IMR-90 (cell line): ENCODE measurements around the gene OLFML3. TPM values are rescaled to one million over a fixed set of nuclear protein-coding genes. Genes with fewer than 3 reads are reported as not detected.

Source experiments
- ATAC-seq: fragments of 200-7000 bp; cut with Tn5 transposase; 2 replicates; pipeline ENCODE4 v1.9.1; 2020; ENCODE audit warnings: low read depth, mild to moderate bottlenecking, moderate library complexity
- BruUV-seq: library from RNA; stranded (reverse); fragments of 400-500 nt; replicated peaks from 2 replicates; lab custom pipeline; 2021; lab: Mats Ljungman, UMichigan
- CTCF ChIA-PET: fragments of 300-600 bp; formaldehyde crosslinking; extraction: SDS; loops from one replicate; lab custom pipeline; 2021; ENCODE audit warnings: antibody characterized with exemption; lab: Yijun Ruan, JAX
- POLR2A ChIA-PET: fragments of 300-600 bp; sonication (Branson Sonifier 250); formaldehyde crosslinking; loops from one replicate; lab custom pipeline; 2022; ENCODE audit warnings: antibody characterized with exemption; ENCODE audit not compliant: unreplicated experiment; lab: Charles Lee
- DNase-seq: peaks from one replicate; pipeline ENCODE4 v3.0.0; 2013
- H2AFZ ChIP-seq: replicated peaks from 2 replicates; pipeline ENCODE3; 2013; ENCODE audit warnings: low read length, mild to moderate bottlenecking; ENCODE audit not compliant: poor library complexity
- H2AK5ac ChIP-seq: 2 replicates; pipeline ENCODE4 v1.6.1; 2013; ENCODE audit warnings: low read depth, low read length, inconsistent platforms
- H2AK9ac ChIP-seq: replicated peaks from 2 replicates; pipeline ENCODE3; 2013; ENCODE audit warnings: mild to moderate bottlenecking, low read depth, low read length, moderate library complexity; ENCODE audit not compliant: poor library complexity
- H2BK120ac ChIP-seq: 2 replicates; pipeline ENCODE4 v1.6.1; 2013; ENCODE audit warnings: low read depth, low read length, inconsistent platforms
- H2BK15ac ChIP-seq: 3 replicates; pipeline ENCODE4 v1.6.1; 2013; ENCODE audit warnings: low read depth, low read length, inconsistent platforms
- H2BK20ac ChIP-seq: 2 replicates; pipeline ENCODE4 v1.6.1; 2013; ENCODE audit warnings: low read depth, mild to moderate bottlenecking, inconsistent platforms, low read length, moderate library complexity
- H2BK5ac ChIP-seq: 2 replicates; pipeline ENCODE4 v1.6.1; 2013; ENCODE audit warnings: mild to moderate bottlenecking, low read depth, low read length, inconsistent platforms; ENCODE audit not compliant: poor library complexity, severe bottlenecking
- H3K14ac ChIP-seq: replicated peaks from 2 replicates; pipeline ENCODE4 v1.6.1; 2013; ENCODE audit warnings: low read depth, low read length, inconsistent platforms
- H3K18ac ChIP-seq: 2 replicates; pipeline ENCODE4 v1.6.1; 2013; ENCODE audit warnings: low read depth, low read length, control low read depth
- H3K23ac ChIP-seq: 2 replicates; pipeline ENCODE4 v1.6.1; 2013; ENCODE audit warnings: low read depth, low read length, inconsistent platforms
- H3K27ac ChIP-seq: 2 replicates; pipeline ENCODE4 v1.5.1; 2013; ENCODE audit warnings: mild to moderate bottlenecking, control low read depth, low read length; ENCODE audit not compliant: insufficient read depth
- H3K27me3 ChIP-seq: 2 replicates; pipeline ENCODE4 v1.6.1; 2013; ENCODE audit warnings: low read length; ENCODE audit not compliant: control insufficient read depth, insufficient read depth
- H3K36me3 ChIP-seq: 2 replicates; pipeline ENCODE4 v1.6.1; 2013; ENCODE audit warnings: low read length, mixed read lengths; ENCODE audit not compliant: control insufficient read depth, insufficient read depth
- H3K4ac ChIP-seq: 2 replicates; pipeline ENCODE4 v1.6.1; 2013; ENCODE audit warnings: low read depth, low read length, inconsistent platforms
- H3K4me1 ChIP-seq: 2 replicates; pipeline ENCODE4 v1.6.1; 2013; ENCODE audit warnings: low read length, mixed read lengths; ENCODE audit not compliant: control insufficient read depth, insufficient read depth
- H3K4me2 ChIP-seq: 2 replicates; pipeline ENCODE4 v1.6.1; 2013; ENCODE audit warnings: low read depth, mild to moderate bottlenecking, control low read depth, low read length, moderate library complexity
- H3K4me3 ChIP-seq: 2 replicates; pipeline ENCODE4 v1.5.1; 2013; ENCODE audit warnings: low read depth, mild to moderate bottlenecking, control low read depth, low read length, moderate library complexity; ENCODE audit not compliant: insufficient read depth
- H3K56ac ChIP-seq: 2 replicates; pipeline ENCODE4 v1.6.1; 2013; ENCODE audit warnings: low read length, inconsistent platforms; ENCODE audit not compliant: insufficient read depth; ENCODE audit errors: extremely low read depth
- H3K79me1 ChIP-seq, 2 experiments: 2 replicates each; pipeline ENCODE4 v1.6.1; 2013; ENCODE audit warnings: low read length in 2 of 2, inconsistent platforms in 1 of 2, low read depth in 1 of 2
- H3K9ac ChIP-seq: 2 replicates; pipeline ENCODE4 v1.6.1; 2013; ENCODE audit warnings: low read depth, low read length, control low read depth
- H3K9me1 ChIP-seq: 2 replicates; pipeline ENCODE4 v1.6.1; 2013; ENCODE audit warnings: low read length, inconsistent platforms; ENCODE audit not compliant: insufficient read depth
- H3K9me3 ChIP-seq: 2 replicates; pipeline ENCODE4 v1.6.1; 2013; ENCODE audit warnings: low read length; ENCODE audit not compliant: control insufficient read depth, insufficient read depth
- H4K20me1 ChIP-seq: 2 replicates; pipeline ENCODE4 v1.6.1; 2013; ENCODE audit warnings: low read length, inconsistent platforms; ENCODE audit not compliant: insufficient read depth
- H4K5ac ChIP-seq: 2 replicates; pipeline ENCODE4 v1.6.1; 2013; ENCODE audit warnings: mild to moderate bottlenecking, low read depth, low read length, control low read depth
- H4K8ac ChIP-seq, 2 experiments: 2 replicates each; pipeline ENCODE4 v1.6.1; 2013; ENCODE audit warnings: low read depth in 2 of 2, low read length in 2 of 2, control low read depth in 1 of 2, inconsistent platforms in 1 of 2
- H4K91ac ChIP-seq: 2 replicates; pipeline ENCODE4 v1.6.1; 2013; ENCODE audit warnings: low read depth, low read length, inconsistent platforms; ENCODE audit not compliant: insufficient read depth
- BHLHE40 ChIP-seq: fragments of 150-350 bp; IDR thresholded peaks from 2 replicates; pipeline ENCODE4 v1.6.1; 2016; ENCODE audit warnings: mild to moderate bottlenecking, low read depth, low read length
- CEBPB ChIP-seq: IDR thresholded peaks from 2 replicates; pipeline ENCODE4 v1.6.1; 2012; ENCODE audit warnings: low read depth, low read length, improper control_type of control experiment
- CHD1 ChIP-seq: IDR thresholded peaks from 2 replicates; pipeline ENCODE4 v1.6.1; 2012; ENCODE audit warnings: low read depth, low read length, improper control_type of control experiment
- CTCF ChIP-seq: conservative IDR thresholded peaks from 2 replicates; pipeline ENCODE4 v1.5.1; 2012; ENCODE audit warnings: mild to moderate bottlenecking, low read depth, low read length, improper control_type of control experiment
- FOS ChIP-seq: fragments of 150-350 bp; IDR thresholded peaks from 2 replicates; pipeline ENCODE4 v1.6.1; 2016; ENCODE audit warnings: low read depth, low read length
- MAFK ChIP-seq: IDR thresholded peaks from 2 replicates; pipeline ENCODE4 v1.6.1; 2012; ENCODE audit warnings: low read depth, low read length, improper control_type of control experiment
- MAZ ChIP-seq: IDR thresholded peaks from 2 replicates; pipeline ENCODE4 v1.6.1; 2012; ENCODE audit warnings: low read depth, mild to moderate bottlenecking, low read length, improper control_type of control experiment, moderate library complexity, borderline replicate concordance
- MXI1 ChIP-seq: IDR thresholded peaks from 2 replicates; pipeline ENCODE4 v1.6.1; 2012; ENCODE audit warnings: low read depth, mild to moderate bottlenecking, low read length, moderate library complexity, borderline replicate concordance
- NFE2L2 ChIP-seq: fragments of 150-350 bp; IDR thresholded peaks from 2 replicates; pipeline ENCODE4 v1.6.1; 2016; ENCODE audit warnings: low read depth, mild to moderate bottlenecking, low read length
- POLR2A ChIP-seq: IDR thresholded peaks from 2 replicates; pipeline ENCODE4 v1.6.1; 2012; ENCODE audit warnings: mild to moderate bottlenecking, low read depth, low read length
- RAD21 ChIP-seq: IDR thresholded peaks from 2 replicates; pipeline ENCODE4 v1.6.1; 2012; ENCODE audit warnings: low read length, improper control_type of control experiment
- RCOR1 ChIP-seq: IDR thresholded peaks from 2 replicates; pipeline ENCODE4 v1.6.1; 2012; ENCODE audit warnings: mild to moderate bottlenecking, low read length, improper control_type of control experiment; ENCODE audit not compliant: insufficient replicate concordance
- RFX5 ChIP-seq: IDR thresholded peaks from 2 replicates; pipeline ENCODE4 v1.8.0; 2012; ENCODE audit warnings: low read depth, mild to moderate bottlenecking, low read length, moderate library complexity
- SMC3 ChIP-seq: fragments of 150-350 bp; IDR thresholded peaks from 2 replicates; pipeline ENCODE4 v1.6.1; 2016; ENCODE audit warnings: low read depth, mild to moderate bottlenecking, antibody characterized with exemption, low read length, moderate library complexity
- USF2 ChIP-seq: fragments of 150-350 bp; IDR thresholded peaks from 2 replicates; pipeline ENCODE4 v1.6.1; 2017; ENCODE audit warnings: mild to moderate bottlenecking, antibody characterized with exemption, low read length, low read depth
- WGBS, 2 experiments: methylation state at CpG; one replicate each; pipeline versions ENCODE4 v1.1.5 to v1.1.7; 2013; ENCODE audit warnings: missing lambda C conversion rate in 2 of 2; ENCODE audit not compliant: insufficient read length in 1 of 2; ENCODE audit errors: extremely low coverage in 2 of 2; 5-methylcytosine and 5-hydroxymethylcytosine counted together
- dilution Hi-C: fragments of 300-500 bp; cut with HindIII; formaldehyde crosslinking; loops from one replicate; pipeline ENCODE4 v1.14.3; 2018; ENCODE audit warnings: low sequenced_read_pairs; ENCODE audit not compliant: unreplicated experiment
- in situ Hi-C: fragments of 300-500 bp; cut with MboI; formaldehyde crosslinking; loops from 3 replicates; pipeline ENCODE4 v1.14.3; 2019; ENCODE audit warnings: low sequenced_read_pairs, inconsistent platforms, mixed read lengths
- intact Hi-C: fragments of 100-400 bp; cut with micrococcal nuclease; formaldehyde crosslinking; loops from 2 replicates; pipeline ENCODE4 v1.10.0; 2022
- polyA plus RNA-seq, 3 experiments: library from polyadenylated mRNA; depleted of rRNA; stranded (reverse); fragments of >200 nt; gene quantifications; 2 replicates each; pipeline ENCODE4 v1.2.3, GENCODE V29; 2012; ENCODE audit warnings: low replicate concordance in 1 of 3
- total RNA-seq: library from RNA; depleted of rRNA; stranded (reverse); fragments of >200 nt; gene quantifications from 2 replicates; pipeline ENCODE4 v1.2.3, GENCODE V29; 2012
- TF ChIP-seq, protein P1 (sequence below): fragments of 150-350 bp; IDR thresholded peaks from 2 replicates; pipeline ENCODE4 v1.6.1; 2016; ENCODE audit warnings: low read depth, mild to moderate bottlenecking, low read length, moderate library complexity, borderline replicate concordance

OLFML3 gene
- total and polyA plus RNA-seq, 2 of the 4 experiments (the other 2 are of a cell fraction), result 40.9 to 71.3 TPM

DNA sequence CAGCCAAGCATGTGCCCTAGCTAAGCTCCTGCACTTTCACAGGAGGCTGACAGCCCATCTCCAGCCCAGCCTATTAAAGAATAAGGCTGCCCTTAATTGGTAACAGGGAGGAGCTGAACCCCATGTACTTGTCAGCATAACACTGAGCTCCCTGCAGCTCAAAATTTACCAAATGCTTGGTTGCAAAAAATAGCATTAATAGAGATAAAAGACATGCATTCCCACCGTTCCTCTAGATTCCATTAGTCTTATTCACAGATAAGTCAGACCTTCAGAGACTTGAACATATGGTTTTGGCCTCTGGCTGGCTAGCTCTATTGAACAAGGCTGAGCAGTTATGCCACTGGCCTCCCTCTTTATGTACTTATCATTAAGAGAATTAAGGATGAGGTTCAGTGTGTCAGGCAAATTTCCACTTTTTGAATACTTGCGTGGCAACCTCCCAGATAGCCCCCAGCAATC is 29.2 kb downstream of the OLFML3 start:
- no peak overlapping the region for H3K4me2 ChIP-seq
- no peak overlapping the region for H2AK5ac ChIP-seq
- CTCF ChIA-PET, result interaction anchor here (0.6 to 1.2 kb wide), 3 partner anchors 29 to 542 kb away, joined by 3 to 4 read pairs (median 3); no protein-coding TSS in a partner anchor
- H2BK5ac ChIP-seq, result no peak overlapping the region
- no peak for TF ChIP-seq CTCF
- no peak for TF ChIP-seq MAZ
- TF ChIP-seq RFX5, result no peak
- TF ChIP-seq SMC3, result no peak
- TF ChIP-seq USF2, result no peak
- TF ChIP-seq RAD21, result no peak
- TF ChIP-seq, protein P1, sequence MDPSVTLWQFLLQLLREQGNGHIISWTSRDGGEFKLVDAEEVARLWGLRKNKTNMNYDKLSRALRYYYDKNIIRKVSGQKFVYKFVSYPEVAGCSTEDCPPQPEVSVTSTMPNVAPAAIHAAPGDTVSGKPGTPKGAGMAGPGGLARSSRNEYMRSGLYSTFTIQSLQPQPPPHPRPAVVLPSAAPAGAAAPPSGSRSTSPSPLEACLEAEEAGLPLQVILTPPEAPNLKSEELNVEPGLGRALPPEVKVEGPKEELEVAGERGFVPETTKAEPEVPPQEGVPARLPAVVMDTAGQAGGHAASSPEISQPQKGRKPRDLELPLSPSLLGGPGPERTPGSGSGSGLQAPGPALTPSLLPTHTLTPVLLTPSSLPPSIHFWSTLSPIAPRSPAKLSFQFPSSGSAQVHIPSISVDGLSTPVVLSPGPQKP, result no peak
- TF ChIP-seq CHD1, result no peak
- TF ChIP-seq NFE2L2, result no peak
- TF ChIP-seq RCOR1, result no peak
- no peak for TF ChIP-seq POLR2A
- TF ChIP-seq CEBPB, result no peak
- TF ChIP-seq MAFK, result no peak
- no peak for TF ChIP-seq MXI1
- TF ChIP-seq FOS, result no peak
- no peak for TF ChIP-seq BHLHE40
- H4K91ac ChIP-seq, result no peak overlapping the region
- no peaks in the 10 kb centered on the region for H3K9me3 ChIP-seq
- H2BK20ac ChIP-seq, result no peak overlapping the region
- H2AFZ ChIP-seq, result no peak overlapping the region
- H3K18ac ChIP-seq, result no peak overlapping the region
- in situ Hi-C loops (no loop called here), intact Hi-C loops (no loop called here), dilution Hi-C loops (no loop called here)
- no peak overlapping the region for H2BK120ac ChIP-seq
- peaks cover 3% of the 10 kb centered on the region; the same call in 1 of the 2 replicates for H3K4me1 ChIP-seq
- H3K23ac ChIP-seq, result no peak overlapping the region
- no peak overlapping the region for H4K5ac ChIP-seq
- H3K14ac ChIP-seq, result no peak overlapping the region
- no CpG with 5 or more reads among the region's 2 CpGs for WGBS, 2 experiments
- POLR2A ChIA-PET, result no interaction called here
- BruUV-seq, result no TSS peak
- H3K27ac ChIP-seq, result no peak overlapping the region
- no peak overlapping the region for H3K9ac ChIP-seq
- no peak overlapping the region for H3K56ac ChIP-seq
- H4K8ac ChIP-seq, result no peak overlapping the region
- no peaks in the 10 kb centered on the region for H4K20me1 ChIP-seq
- H2BK15ac ChIP-seq, result no peak overlapping the region
- H3K9me1 ChIP-seq, result no peaks in the 10 kb centered on the region; the same call in none of the 2 replicates
- H3K36me3 ChIP-seq, result no peaks in the 10 kb centered on the region
- no peak overlapping the region for H3K4me3 ChIP-seq
- H2AK9ac ChIP-seq, result no peak overlapping the region
- H3K4ac ChIP-seq, result no peak overlapping the region; the same call in 1 of the 2 replicates
- H3K27me3 ChIP-seq, result peaks cover 15% of the 10 kb centered on the region
- peak; percentile 39 for ATAC-seq
- DNase-seq, result no peak
- no peaks in the 10 kb centered on the region for H3K79me1 ChIP-seq
